Stimulated activated CD4-positive, alpha-beta T cell treated with anti-CD3 and anti-CD28 coated beads, Interleukin-2, amount 100 ng/mL, for 48 hours (primary cell): ENCODE data around the gene VASH2.

Experiments
- DNase-seq, 2 donors: peaks; one replicate each; pipeline ENCODE4 v3.0.0-alpha.2; 2020

Gene VASH2

DNA sequence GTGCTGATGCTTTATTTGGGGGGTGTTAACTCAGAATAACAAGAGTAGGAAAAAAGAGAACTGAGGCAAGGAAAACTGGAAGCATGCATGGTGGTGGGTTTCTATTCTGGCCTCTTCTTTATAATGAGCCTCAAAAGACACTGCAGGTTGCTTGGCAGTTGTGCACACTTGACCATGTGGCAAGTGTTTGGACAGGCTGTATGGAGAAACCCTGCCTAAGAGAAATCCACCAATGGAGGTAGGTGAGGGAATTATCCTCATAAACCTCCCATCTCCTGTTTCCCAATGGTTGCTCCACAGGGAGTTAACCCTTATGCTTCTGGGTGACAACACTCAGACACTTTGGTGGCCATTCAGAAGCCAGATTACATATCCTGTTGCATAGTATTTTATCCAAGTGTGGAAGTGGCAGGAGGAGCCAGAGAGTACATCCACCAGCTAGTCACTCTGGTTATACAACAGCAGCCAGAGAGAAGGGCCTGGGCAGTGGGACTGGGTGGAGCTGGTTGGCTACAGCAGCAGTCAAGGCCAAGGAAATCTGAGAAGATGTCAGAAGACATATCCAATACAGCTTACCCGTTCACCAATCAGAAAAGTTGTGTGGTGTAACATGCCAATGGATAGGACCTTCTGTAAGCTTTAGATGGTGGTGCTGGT, 16.4 kb upstream of the VASH2 start:
- DNase-seq, result no peak

GRCh38 chr1:212935387-212935981, 14.9 kb upstream of the VASH2 start:
- no peak for DNase-seq

- DNase-seq, result no peak
Measured at GRCh38 chr1:212937034-212937433, 13.3 kb upstream of the VASH2 start.

DNA sequence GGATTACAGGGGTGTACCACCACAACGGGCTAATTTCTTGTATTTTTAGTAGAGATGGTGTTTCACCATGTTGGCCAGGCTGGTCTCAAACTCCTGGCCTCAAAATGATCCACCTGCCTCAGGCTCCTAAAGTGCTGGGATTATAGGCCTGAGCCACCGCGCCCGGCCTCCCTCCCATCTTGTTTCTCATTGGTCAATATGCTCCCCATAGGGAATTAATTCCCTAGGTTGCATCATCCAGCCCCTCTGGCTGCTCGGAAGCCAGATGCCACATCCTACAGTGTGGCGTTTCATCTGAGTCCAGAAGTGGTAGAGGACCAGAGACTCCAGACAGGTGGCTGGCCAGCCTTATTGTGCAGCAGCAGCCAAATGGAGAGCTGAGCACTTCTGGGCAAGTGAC, 11.5 kb upstream of the VASH2 start:
- DNase-seq, result no peak

GRCh38 chr1:212941452-212941851, 8.9 kb upstream of the VASH2 start:
- DNase-seq, result no peak

DNA sequence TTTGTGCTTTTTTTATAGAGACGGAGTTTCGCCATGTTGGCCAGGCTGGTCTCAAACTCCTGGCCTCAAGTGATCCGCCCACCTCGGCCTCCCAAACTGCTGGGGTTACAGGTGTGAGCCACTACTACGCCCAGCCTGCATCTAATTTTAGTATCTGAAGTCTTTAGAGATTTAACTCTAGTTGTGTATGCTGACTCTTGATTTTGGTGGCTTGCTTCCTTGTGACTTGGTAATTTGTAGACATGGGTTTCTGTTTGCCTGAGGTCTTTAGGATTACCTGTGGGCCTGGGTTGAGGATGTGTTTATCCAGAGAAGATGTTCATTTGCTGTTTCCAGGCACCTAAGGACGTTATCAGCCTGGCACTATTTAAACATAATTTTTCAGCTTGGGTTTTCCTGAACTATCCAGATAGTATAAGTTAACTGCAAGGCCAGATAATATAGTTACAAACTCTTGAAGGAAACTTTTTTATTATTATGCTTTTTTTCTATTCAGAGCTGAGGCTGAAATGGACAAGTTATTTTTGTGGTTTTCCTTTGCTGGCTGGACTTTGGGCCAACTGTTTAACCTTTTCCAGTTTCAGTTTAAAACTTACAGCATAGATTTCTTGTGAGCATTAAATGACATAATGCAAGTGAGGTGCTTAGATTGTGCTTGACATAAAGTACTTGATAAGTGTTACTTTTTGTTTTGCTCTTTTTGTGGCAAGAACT, 7.5 kb upstream of the VASH2 start:
- DNase-seq, result no peak

GRCh38 chr1:212943393-212943710, 7.0 kb upstream of the VASH2 start:
- no peak for DNase-seq

- DNase-seq, result no peak
Measured at GRCh38 chr1:212944229-212944901, 6.0 kb upstream of the VASH2 start.

DNA sequence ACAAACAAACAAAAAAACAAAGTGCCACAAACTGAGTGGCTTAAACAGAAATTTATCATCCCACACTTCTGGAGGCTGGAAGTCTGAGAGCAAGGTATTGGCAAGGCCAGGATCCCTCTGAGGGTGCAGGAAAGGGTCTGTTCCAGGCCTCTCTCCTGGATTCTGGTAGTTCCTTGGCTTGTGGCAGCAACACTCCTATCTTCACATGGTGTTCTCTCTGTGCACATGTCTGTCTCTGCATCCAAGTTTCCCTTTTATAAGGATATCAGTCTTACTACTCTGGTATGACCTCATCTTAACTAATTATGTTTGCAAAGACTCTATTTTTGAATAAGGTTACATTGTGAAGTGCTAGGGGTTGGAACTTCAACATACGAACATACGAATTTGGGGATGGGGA, 5.3 kb upstream of the VASH2 start:
- no peak for DNase-seq

DNA sequence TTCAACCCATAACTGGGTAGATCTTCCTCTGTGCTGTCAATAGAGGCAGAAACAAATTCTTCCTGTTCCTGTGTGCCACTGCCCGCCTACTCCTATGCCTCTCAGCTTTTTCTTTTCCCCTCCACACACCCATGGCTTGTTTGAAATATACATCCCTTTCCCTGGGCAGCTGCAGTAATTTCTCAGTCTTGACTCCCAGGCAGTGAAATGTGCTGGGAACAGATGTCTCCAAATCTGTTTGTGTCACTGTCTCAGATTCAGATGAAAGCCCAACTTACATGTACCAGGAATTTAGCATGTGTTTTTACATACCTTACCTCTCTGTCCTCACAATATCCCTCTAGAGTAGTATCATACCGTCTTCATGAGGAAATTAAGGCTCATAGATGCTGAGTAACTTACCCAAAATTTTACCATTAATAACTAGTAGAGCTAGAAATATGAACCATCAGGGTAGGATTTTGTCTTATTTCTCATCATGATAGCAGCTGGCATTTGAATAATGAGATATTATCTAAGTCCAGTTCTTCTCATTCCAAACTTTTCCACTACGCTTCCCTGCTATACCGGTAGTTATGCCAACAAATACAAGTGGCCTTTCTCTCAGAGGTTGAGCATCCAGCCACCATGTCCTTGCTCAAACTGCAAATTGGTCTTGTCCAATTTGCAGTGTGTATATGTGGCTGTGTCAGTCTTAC, 4.7 kb upstream of the VASH2 start:
- DNase-seq, result no peak

- no peak for DNase-seq
Measured at GRCh38 chr1:212946872-212947271, 3.5 kb upstream of the VASH2 start.

DNA sequence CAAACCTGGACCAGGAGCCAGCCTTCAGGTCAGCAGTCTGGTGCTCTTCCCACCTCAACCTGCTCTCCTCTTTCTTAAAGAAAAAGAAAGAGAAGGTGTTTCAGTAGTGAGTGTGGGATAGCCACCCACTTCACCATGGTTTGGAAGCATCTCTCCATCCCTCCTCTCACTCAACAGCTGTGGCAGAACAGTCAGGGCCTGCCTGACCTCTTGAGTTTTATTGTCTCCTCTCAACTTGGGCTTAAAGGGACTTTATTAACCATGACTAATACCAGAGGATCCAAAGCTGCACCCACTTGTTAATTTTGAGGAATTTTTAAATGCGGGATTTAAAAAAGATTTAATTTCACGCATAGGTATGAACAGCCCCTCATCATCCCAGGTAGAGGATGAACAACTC, 570 bp upstream of the VASH2 start:
- no peak for DNase-seq

DNA sequence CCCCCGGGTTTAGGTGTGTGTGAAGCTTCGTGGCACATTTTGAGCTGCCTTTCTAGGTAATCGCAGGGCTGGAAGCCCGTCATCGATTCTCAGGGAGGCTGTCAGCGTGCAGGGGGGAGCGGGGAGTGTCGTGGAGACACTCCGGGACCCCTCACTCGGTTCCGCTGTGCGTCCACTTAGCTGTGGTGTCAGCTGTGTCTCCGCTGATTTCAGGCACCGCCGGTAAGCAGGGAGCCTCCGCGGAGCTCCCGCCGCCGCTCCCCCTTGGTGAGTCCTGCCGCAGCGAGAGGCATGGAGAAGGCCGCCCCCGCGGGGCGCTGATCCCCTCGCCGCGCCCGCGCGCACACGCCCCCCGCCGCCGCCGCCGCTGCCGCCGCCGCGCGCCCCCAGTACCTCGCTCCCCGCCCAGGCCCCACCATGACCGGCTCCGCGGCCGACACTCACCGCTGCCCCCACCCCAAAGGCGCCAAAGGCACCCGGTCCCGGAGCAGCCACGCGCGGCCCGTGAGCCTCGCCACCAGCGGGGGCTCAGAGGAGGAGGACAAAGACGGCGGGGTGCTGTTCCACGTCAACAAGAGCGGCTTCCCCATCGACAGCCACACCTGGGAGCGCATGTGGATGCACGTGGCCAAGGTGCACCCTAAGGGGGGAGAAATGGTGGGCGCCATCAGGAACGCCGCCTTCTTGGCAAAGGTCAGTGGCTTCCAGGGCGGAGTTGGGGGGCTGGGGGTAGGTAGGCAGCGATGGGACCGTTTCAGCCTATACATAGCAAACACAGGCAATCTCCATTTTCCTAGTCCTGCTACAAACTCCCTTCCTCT, 995 bp downstream of the VASH2 start:
- peak in 1 of 2 donors; percentile 5 for DNase-seq

- DNase-seq, result no peak
Measured at GRCh38 chr1:212951947-212952640, 1.8 kb downstream of the VASH2 start.

GRCh38 chr1:212952641-212952976, 2.3 kb downstream of the VASH2 start:
- no peak for DNase-seq

GRCh38 chr1:212953321-212953720, 3.0 kb downstream of the VASH2 start:
- DNase-seq, result no peak

DNA sequence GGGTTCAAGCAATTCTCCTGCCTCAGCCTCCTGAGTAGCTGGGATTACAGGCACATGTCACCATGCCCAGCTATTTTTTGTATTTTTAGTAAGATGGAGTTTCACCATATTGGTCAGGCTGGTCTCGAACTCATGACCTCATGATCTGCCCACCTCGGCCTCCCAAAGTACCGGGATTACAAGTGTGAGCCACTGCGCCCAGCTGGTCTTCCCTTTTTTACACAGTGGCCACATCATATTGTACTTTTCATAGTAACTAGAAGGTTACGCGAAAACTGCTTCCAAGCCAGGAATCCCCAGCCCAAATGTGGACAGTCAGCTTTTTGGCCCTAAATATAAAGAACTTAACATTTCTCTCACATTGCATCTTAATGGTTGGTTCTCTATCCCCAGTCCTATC, 4.2 kb downstream of the VASH2 start:
- no peak for DNase-seq

DNA sequence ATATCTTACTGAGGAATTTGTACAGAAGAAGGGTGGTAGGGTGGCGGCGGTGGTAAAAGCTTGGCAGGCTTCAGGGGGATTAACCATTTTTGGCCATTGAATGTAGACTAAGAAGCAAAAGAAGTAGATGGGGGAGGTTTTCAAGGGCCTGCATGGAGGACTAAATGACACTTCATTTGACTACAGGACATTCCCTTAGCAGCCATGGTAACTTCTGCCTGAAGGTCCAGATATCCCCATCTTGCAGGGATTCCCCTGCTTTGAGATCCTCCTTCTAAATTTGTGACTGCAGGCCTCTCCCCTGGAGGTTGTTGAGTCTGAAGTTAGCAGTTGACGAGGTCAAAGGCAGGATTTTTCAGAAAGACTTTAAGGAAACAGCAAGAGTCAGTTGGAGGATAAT, 4.8 kb downstream of the VASH2 start:
- DNase-seq, result no peak

DNA sequence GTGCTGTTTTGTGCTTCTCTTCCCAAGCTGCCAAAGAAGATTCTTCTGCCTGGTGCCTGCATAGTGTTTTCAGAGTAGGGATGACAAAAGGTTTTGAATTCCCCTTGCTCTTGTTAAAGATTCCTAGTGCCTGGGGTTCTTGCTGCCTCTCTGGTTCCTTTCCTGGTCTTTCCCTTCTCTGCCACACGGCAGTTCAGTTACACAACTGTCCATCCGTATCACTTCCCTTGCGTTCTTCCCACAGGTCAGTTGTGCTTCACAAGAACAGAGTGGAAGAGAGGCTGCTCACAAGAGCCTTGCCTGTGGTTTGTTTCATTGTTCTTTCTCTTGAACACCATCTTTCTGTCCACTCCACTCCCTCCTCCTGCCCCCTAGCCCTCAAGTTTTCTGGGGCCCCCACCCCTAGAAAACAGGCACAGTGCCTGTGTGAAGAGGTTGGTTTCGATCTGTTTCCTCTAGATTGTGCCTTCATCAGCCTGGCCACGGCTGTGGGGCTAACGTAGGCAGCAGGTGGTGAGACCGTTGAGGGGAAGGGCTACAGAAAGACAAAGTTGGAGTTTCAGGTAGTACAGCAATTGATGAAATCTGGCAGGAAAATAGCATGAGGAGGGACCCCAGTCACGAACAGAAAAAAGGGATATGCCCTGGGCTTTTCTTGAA, 5.8 kb downstream of the VASH2 start:
- DNase-seq, result no peak

DNA sequence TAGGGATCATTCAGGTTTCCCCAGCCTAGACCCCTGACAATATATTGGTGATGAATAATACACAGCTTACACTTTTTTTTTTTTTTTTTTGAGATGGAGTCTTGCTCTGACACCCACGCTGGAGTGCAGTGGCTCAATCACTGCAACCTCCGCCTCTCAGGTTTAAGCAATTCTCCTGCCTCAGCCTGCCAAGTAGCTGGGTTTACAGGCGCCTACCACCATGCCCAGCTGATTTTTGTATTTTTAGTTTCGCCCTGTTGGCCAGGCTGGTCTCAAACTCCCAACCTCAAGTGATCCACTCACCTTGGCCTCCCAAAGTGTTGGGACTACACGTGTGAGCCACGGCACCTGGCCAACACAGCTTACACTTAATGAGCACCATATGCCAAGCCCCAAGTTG, 7.2 kb downstream of the VASH2 start:
- no peak for DNase-seq

DNA sequence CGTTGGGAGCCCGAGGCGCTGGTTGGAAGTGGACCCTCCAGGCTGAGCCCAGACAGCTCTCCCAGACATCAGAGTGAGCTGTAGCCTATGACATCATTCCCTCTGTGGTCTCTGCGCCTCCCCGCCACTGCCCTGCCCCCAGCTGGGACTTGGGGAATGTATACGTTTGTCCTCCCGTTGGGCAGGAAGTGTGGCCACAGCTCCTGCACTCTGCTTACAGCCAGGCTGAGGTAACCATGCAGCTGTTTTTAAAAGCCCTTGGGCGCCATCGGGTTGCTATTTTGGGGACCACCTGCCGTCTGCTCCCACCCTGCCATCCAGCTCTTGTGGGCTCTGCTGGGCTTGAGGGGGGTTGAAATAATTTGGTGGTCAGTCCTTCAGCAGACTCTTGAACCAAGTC, 7.8 kb downstream of the VASH2 start:
- no peak for DNase-seq
